ENCODE measurements around the gene PRAF2. TPM values are rescaled to one million over a fixed set of nuclear protein-coding genes. Genes with fewer than 3 reads are reported as not detected.

PRAF2 gene
- total RNA-seq, 4 donors from 2014 or later: 4.5 to 6.6 (median 4.7) TPM

GRCh38 chrX:49063715-49064114 lies 10.1 kb downstream of the PRAF2 start:
- no peak overlapping the region for H3K4me3 ChIP-seq
- H3K4me1 ChIP-seq: no peaks in the 10 kb centered on the region
- H3K9me3 ChIP-seq: no peaks in the 10 kb centered on the region
- H3K27me3 ChIP-seq: no peaks in the 10 kb centered on the region
- intact Hi-C loops (cut with DNase I; ENCODE audit: low total_unique reads): no loop called here
- in situ Hi-C loops (cut with MboI; ENCODE audit: low sequenced_read_pairs in 4 of 4): no loop called here
- ATAC-seq: no peak
- H3K27ac ChIP-seq: no peak overlapping the region
- H3K36me3 ChIP-seq: no peaks in the 10 kb centered on the region
- TF ChIP-seq CTCF (IDR thresholded peaks at IDR 0.05 in 4 of 5, conservative IDR thresholded peaks at IDR 0.05 in 1 of 5) (no peak), POLR2A (IDR thresholded peaks at IDR 0.05) (no peak)
- no peak for DNase-seq

- Histone ChIP-seq H3K27ac (no peak overlapping the region), H3K4me3 (no peak overlapping the region), H3K4me1 (no peaks in the 10 kb centered on the region), H3K27me3 (no peaks in the 10 kb centered on the region), H3K9me3 (no peaks in the 10 kb centered on the region), H3K36me3 (no peaks in the 10 kb centered on the region)
- ATAC-seq (no peak), DNase-seq (no peak)
- TF ChIP-seq POLR2A (IDR thresholded peaks at IDR 0.05) (no peak), CTCF (IDR thresholded peaks at IDR 0.05 in 4 of 5, conservative IDR thresholded peaks at IDR 0.05 in 1 of 5) (no peak)
- intact Hi-C loops (cut with DNase I; ENCODE audit: low total_unique reads) (no loop called here), in situ Hi-C loops (cut with MboI; ENCODE audit: low sequenced_read_pairs in 4 of 4) (no loop called here)
Observed at GRCh38 chrX:49061916-49062315, 11.9 kb downstream of the PRAF2 start.

- ATAC-seq (no peak), DNase-seq (no peak)
- no peaks in the 10 kb centered on the region for H3K27me3 ChIP-seq
- no peaks in the 10 kb centered on the region for H3K9me3 ChIP-seq
- H3K4me3 ChIP-seq: no peak overlapping the region
- in situ Hi-C loops (cut with MboI; ENCODE audit: low sequenced_read_pairs in 4 of 4) (no loop called here), intact Hi-C loops (cut with DNase I; ENCODE audit: low total_unique reads) (no loop called here)
- H3K27ac ChIP-seq: no peak overlapping the region
- no peaks in the 10 kb centered on the region for H3K4me1 ChIP-seq
- no peak for TF ChIP-seq POLR2A (IDR thresholded peaks at IDR 0.05)
- TF ChIP-seq CTCF (IDR thresholded peaks at IDR 0.05 in 4 of 5, conservative IDR thresholded peaks at IDR 0.05 in 1 of 5): no peak
- H3K36me3 ChIP-seq: no peaks in the 10 kb centered on the region
Observed at GRCh38 chrX:49061490-49061889, 12.3 kb downstream of the PRAF2 start.

GRCh38 chrX:49060914-49061313 lies 12.9 kb downstream of the PRAF2 start:
- no peak for DNase-seq
- TF ChIP-seq POLR2A (IDR thresholded peaks at IDR 0.05) (no peak), CTCF (IDR thresholded peaks at IDR 0.05 in 4 of 5, conservative IDR thresholded peaks at IDR 0.05 in 1 of 5) (no peak)
- intact Hi-C loops (cut with DNase I; ENCODE audit: low total_unique reads): no loop called here
- no peaks in the 10 kb centered on the region for H3K27me3 ChIP-seq
- ATAC-seq: no peak
- H3K27ac ChIP-seq: no peak overlapping the region
- no peak overlapping the region for H3K4me3 ChIP-seq
- in situ Hi-C loops (cut with MboI; ENCODE audit: low sequenced_read_pairs in 4 of 4): no loop called here
- H3K9me3 ChIP-seq: no peaks in the 10 kb centered on the region
- H3K4me1 ChIP-seq: no peaks in the 10 kb centered on the region
- H3K36me3 ChIP-seq: no peaks in the 10 kb centered on the region

- intact Hi-C loops (cut with DNase I; ENCODE audit: low total_unique reads): no loop called here
- H3K36me3 ChIP-seq: no peaks in the 10 kb centered on the region
- DNase-seq (no peak), ATAC-seq (no peak)
- H3K4me3 ChIP-seq: no peak overlapping the region
- H3K4me1 ChIP-seq: no peaks in the 10 kb centered on the region
- H3K9me3 ChIP-seq: no peaks in the 10 kb centered on the region
- no peaks in the 10 kb centered on the region for H3K27me3 ChIP-seq
- in situ Hi-C loops (cut with MboI; ENCODE audit: low sequenced_read_pairs in 4 of 4): no loop called here
- TF ChIP-seq CTCF (IDR thresholded peaks at IDR 0.05 in 4 of 5, conservative IDR thresholded peaks at IDR 0.05 in 1 of 5): no peak
- TF ChIP-seq POLR2A (IDR thresholded peaks at IDR 0.05): no peak
- no peak overlapping the region for H3K27ac ChIP-seq
Observed at GRCh38 chrX:49059681-49060085, 14.1 kb downstream of the PRAF2 start.

Measured in gastrocnemius medialis (tissue), 4 donors.